HEK293 (cell line): ENCODE data around the gene TTC24.

Source experiments
- KLF16 ChIP-seq: fragments of 450-650 bp; formaldehyde crosslinking; IDR thresholded peaks from 2 replicates; pipeline ENCODE4 v1.5.1; 2017; ENCODE audit warnings: missing biosample characterization, missing genetic modification characterization
- MYNN ChIP-seq: fragments of 450-650 bp; formaldehyde crosslinking; IDR thresholded peaks from 2 replicates; pipeline ENCODE4 v1.5.1; 2016; ENCODE audit warnings: missing biosample characterization, missing genetic modification characterization, borderline replicate concordance
- TRIM28 ChIP-seq: IDR thresholded peaks from 2 replicates; pipeline ENCODE4 v1.6.1; 2011; ENCODE audit warnings: low read length, control low read depth, borderline replicate concordance
- ZIC2 ChIP-seq: fragments of 450-650 bp; formaldehyde crosslinking; IDR thresholded peaks from 2 replicates; pipeline ENCODE4 v1.5.1; 2016; ENCODE audit warnings: missing biosample characterization, missing genetic modification characterization
- ZNF184 ChIP-seq: fragments of 450-650 bp; IDR thresholded peaks from 2 replicates; pipeline ENCODE4 v1.5.1; 2018; ENCODE audit warnings: missing biosample characterization, mild to moderate bottlenecking, missing genetic modification characterization
- ZNF274 ChIP-seq, 2 experiments: fragments of 200-500 bp in 1 of 2; fragments of 450-650 bp in 1 of 2; sonication (Bioruptor generic) in 1 of 2; formaldehyde crosslinking in 1 of 2; IDR thresholded peaks; 2 replicates each; pipeline versions ENCODE4 v1.5.1 to v1.6.1; 2014 to 2016; ENCODE audit warnings: borderline replicate concordance in 1 of 2, inconsistent platforms in 1 of 2, low read length in 1 of 2, missing biosample characterization in 1 of 2, missing genetic modification characterization in 1 of 2
- ZNF335 ChIP-seq: fragments of 450-650 bp; formaldehyde crosslinking; conservative IDR thresholded peaks from 2 replicates; pipeline ENCODE4 v1.5.1; 2016; ENCODE audit warnings: missing biosample characterization, missing genetic modification characterization
- TF ChIP-seq, protein P1 (sequence below): IDR thresholded peaks from 2 replicates; pipeline ENCODE4 v1.6.1; 2011; ENCODE audit warnings: mild to moderate bottlenecking, low read depth, low read length, borderline replicate concordance
- TF ChIP-seq, protein P2 (sequence below): fragments of 450-650 bp; IDR thresholded peaks from 2 replicates; pipeline ENCODE4 v1.5.1; 2018; ENCODE audit warnings: missing biosample characterization, mild to moderate bottlenecking, missing genetic modification characterization
- TF ChIP-seq, protein P3 (sequence below): fragments of 450-650 bp; formaldehyde crosslinking; IDR thresholded peaks from 2 replicates; pipeline ENCODE4 v1.5.1; 2016; ENCODE audit warnings: missing biosample characterization, missing genetic modification characterization
- TF ChIP-seq, protein P4 (sequence below): fragments of 450-650 bp; formaldehyde crosslinking; IDR thresholded peaks from 2 replicates; pipeline ENCODE4 v1.5.1; 2016; ENCODE audit warnings: missing biosample characterization, missing genetic modification characterization, low read depth
- TF ChIP-seq, protein P5 (sequence below): fragments of 450-650 bp; formaldehyde crosslinking; IDR thresholded peaks from 2 replicates; pipeline ENCODE4 v1.5.1; 2017; ENCODE audit warnings: missing biosample characterization, missing genetic modification characterization

DNA sequence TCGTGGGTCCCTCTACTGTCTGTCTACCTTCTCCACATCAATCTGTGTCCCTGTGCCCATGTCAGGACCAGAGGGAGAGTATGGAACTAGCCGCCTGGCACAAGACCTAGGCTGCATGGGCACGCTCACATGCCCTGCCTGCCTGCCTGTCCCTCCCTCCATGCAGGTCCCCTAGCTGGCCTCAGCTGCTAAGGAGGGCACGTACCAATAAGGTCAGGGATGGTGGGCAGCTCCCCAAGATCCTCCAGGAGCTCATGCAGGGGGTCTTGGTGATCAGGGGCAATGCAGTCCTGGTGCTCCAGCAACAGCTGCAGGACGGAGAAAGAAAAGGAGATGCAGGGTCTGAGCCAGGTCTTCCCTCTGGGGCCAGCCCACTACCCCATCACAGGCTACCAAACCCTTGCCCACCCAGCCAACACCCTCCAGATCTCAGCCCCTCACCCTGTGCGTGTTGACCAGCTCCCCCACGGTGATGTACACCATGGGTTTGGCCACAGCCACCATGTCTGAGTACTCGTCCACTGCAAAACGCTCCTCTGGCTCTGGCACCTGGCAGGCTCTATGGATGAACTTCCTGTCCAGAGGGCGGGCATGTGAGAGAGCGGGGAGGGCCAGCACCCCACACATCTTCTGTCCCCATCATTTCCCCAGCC lies 45.8 kb upstream of the TTC24 start:
- TF ChIP-seq ZIC2, result no peak
- TF ChIP-seq TRIM28, result no peak
- TF ChIP-seq, protein P1, sequence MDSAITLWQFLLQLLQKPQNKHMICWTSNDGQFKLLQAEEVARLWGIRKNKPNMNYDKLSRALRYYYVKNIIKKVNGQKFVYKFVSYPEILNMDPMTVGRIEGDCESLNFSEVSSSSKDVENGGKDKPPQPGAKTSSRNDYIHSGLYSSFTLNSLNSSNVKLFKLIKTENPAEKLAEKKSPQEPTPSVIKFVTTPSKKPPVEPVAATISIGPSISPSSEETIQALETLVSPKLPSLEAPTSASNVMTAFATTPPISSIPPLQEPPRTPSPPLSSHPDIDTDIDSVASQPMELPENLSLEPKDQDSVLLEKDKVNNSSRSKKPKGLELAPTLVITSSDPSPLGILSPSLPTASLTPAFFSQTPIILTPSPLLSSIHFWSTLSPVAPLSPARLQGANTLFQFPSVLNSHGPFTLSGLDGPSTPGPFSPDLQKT, result no peak
- TF ChIP-seq, protein P2, sequence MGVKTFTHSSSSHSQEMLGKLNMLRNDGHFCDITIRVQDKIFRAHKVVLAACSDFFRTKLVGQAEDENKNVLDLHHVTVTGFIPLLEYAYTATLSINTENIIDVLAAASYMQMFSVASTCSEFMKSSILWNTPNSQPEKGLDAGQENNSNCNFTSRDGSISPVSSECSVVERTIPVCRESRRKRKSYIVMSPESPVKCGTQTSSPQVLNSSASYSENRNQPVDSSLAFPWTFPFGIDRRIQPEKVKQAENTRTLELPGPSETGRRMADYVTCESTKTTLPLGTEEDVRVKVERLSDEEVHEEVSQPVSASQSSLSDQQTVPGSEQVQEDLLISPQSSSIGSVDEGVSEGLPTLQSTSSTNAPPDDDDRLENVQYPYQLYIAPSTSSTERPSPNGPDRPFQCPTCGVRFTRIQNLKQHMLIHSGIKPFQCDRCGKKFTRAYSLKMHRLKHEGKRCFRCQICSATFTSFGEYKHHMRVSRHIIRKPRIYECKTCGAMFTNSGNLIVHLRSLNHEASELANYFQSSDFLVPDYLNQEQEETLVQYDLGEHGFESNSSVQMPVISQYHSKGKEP (tag by site-specific recombination), result no peak
- no peak for TF ChIP-seq ZNF184 (tag by site-specific recombination)
- TF ChIP-seq, protein P3, sequence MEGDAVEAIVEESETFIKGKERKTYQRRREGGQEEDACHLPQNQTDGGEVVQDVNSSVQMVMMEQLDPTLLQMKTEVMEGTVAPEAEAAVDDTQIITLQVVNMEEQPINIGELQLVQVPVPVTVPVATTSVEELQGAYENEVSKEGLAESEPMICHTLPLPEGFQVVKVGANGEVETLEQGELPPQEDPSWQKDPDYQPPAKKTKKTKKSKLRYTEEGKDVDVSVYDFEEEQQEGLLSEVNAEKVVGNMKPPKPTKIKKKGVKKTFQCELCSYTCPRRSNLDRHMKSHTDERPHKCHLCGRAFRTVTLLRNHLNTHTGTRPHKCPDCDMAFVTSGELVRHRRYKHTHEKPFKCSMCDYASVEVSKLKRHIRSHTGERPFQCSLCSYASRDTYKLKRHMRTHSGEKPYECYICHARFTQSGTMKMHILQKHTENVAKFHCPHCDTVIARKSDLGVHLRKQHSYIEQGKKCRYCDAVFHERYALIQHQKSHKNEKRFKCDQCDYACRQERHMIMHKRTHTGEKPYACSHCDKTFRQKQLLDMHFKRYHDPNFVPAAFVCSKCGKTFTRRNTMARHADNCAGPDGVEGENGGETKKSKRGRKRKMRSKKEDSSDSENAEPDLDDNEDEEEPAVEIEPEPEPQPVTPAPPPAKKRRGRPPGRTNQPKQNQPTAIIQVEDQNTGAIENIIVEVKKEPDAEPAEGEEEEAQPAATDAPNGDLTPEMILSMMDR (tag by site-specific recombination), result no peak
- no peak for TF ChIP-seq MYNN (tag by site-specific recombination)
- no peak for TF ChIP-seq ZNF335 (tag by site-specific recombination)
- TF ChIP-seq, protein P4, sequence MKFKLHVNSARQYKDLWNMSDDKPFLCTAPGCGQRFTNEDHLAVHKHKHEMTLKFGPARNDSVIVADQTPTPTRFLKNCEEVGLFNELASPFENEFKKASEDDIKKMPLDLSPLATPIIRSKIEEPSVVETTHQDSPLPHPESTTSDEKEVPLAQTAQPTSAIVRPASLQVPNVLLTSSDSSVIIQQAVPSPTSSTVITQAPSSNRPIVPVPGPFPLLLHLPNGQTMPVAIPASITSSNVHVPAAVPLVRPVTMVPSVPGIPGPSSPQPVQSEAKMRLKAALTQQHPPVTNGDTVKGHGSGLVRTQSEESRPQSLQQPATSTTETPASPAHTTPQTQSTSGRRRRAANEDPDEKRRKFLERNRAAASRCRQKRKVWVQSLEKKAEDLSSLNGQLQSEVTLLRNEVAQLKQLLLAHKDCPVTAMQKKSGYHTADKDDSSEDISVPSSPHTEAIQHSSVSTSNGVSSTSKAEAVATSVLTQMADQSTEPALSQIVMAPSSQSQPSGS (tag by site-specific recombination), result no peak
- no peak for TF ChIP-seq KLF16 (tag by site-specific recombination)
- TF ChIP-seq, protein P5, sequence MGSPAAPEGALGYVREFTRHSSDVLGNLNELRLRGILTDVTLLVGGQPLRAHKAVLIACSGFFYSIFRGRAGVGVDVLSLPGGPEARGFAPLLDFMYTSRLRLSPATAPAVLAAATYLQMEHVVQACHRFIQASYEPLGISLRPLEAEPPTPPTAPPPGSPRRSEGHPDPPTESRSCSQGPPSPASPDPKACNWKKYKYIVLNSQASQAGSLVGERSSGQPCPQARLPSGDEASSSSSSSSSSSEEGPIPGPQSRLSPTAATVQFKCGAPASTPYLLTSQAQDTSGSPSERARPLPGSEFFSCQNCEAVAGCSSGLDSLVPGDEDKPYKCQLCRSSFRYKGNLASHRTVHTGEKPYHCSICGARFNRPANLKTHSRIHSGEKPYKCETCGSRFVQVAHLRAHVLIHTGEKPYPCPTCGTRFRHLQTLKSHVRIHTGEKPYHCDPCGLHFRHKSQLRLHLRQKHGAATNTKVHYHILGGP (tag by site-specific recombination), result no peak
- no peak for TF ChIP-seq ZNF274 (IDR thresholded peaks at IDR 0.05; ENCODE audit: low read length)
- TF ChIP-seq ZNF274 (tag by site-specific recombination; IDR thresholded peaks at IDR 0.05; ENCODE audit: borderline replicate concordance), result no peak
